HG02610 (cell line): ENCODE data around the gene BIN1.

Source experiments
- ATAC-seq: cut with Tn5 transposase; IDR thresholded peaks from one replicate; pipeline ENCODE4 v1.9.1; 2021; ENCODE audit warnings: mild to moderate bottlenecking, moderate library complexity; ENCODE audit not compliant: unreplicated experiment

BIN1 gene

DNA sequence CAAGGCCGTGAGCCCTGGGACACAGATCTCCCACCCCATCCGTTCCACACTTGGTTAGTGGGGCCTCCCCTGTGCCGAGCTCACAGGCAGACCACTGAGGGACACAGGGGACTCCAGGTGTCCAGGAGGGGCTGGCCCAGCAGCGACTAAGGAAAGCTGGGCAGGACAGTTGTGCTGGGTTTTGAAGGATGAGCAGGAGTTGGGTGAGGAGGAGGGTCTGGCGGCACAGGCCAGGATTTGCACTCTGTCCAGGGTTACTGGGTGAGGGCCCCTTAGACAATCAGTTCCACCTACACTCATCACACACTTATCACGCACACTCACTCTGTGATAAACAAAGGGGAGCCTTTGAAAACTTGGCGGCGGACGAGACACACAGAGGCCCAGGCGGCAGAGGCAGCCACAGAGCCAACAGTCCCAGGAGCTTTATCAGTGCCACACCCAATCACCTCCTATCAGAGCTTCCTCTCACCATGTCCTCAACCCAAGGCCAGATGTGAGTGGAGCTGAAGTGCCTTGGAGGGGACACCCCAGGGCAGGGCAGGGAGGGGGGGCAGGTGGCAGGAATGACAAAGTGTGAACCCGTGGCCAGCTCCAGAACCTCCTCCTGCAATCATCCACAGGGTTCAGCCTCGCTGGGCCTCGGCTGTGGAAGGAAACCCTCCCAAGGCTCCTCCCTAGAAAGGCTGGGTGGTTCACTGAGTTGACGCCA is 26.6 kb downstream of the BIN1 start:
- ATAC-seq, result peak; percentile 25

- ATAC-seq, result no peak
Measured at GRCh38 chr2:127079358-127079920, 27.5 kb downstream of the BIN1 start.

DNA sequence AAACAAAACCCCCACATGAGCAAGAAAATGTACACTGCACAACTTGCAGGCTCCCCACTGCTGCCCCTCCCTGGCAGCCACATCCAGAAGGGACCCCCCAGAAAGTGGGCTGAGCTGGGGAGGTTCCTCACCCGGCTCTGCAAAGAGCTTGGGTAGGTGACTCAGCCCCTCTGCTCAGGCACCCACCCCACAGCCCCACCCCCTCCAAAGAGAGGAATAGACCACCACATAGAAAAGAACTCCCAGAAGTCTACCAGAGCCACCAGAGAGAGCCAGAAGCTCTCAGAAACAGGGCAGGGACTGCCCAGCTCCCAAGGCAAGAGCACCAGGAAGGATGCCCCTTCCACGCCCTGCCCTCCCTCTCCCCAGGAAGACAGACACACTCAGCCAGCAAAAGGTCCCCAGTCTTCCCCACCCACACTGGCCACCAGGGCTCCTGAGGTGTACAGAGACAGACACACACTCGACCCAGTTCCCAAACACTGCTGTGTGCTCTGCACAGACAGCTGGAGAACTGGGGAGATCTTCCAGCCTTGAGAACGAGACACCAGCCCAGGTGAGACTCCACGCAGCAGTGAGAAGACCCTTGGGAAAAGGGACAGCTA is 28.2 kb downstream of the BIN1 start:
- ATAC-seq, result no peak

- ATAC-seq, result no peak
Measured at GRCh38 chr2:127078028-127078427, 28.9 kb downstream of the BIN1 start.

DNA sequence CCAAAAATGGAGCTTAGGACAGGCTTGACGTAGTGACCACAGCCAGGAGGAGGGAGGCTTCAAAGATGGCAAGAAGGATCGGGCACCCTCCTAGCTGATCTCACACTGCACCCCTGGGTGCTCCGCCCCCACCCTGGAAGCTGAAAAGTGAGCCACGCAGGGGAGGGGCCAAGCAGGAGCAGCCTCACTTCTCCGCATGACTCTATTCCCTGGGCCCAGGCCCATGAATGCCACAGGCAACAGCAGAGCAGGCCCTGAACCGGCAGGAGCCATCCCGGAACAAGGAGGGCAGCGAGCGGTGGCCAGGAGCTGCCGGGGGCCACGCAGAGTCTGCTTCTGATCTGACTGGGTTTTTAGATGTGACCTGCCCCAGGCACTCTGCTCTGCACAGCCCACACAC is 30.0 kb downstream of the BIN1 start:
- no peak for ATAC-seq

DNA sequence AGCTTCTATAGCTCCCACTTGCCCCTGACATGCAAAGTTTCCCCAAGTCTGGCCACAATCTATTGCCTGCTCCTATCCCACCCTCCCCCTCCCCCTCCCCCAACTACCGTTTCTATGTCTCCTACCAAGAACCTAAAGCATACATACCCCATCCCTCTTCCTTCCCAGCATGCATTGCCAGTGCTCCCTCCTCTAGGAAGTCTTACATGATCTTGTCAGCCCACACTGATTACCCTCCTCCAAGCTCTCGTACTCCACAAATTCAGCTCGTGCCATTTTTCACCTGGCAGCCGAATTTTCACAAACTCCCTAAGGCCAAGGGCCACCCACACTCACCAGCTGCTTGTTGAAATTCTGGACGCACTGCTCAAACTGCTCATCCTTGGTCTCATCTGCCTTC is 30.7 kb downstream of the BIN1 start:
- no peak for ATAC-seq

DNA sequence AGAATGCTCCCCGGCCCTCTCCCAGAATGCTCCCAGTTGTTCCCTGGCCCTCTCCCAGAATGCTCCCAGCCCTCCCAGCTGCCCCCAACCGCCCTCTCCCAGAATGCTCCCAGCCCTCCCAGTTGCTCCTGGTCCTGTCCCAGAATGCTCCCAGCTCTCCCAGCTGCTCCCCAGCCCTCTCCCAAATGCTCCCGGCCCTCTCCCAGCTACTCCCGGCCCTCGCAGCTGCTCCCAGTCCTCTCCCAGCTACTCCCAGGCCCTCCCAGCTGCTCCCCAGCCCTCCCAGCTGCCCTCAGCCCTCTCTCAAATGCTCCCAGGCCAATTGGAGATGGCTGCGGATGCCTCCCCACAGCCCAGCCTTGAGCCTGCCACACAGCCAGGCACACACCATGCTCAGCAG is 31.1 kb downstream of the BIN1 start:
- no peak for ATAC-seq

GRCh38 chr2:127074936-127075335 is 32.0 kb downstream of the BIN1 start:
- no peak for ATAC-seq

GRCh38 chr2:127074358-127074757 is 32.6 kb downstream of the BIN1 start:
- ATAC-seq, result no peak

DNA sequence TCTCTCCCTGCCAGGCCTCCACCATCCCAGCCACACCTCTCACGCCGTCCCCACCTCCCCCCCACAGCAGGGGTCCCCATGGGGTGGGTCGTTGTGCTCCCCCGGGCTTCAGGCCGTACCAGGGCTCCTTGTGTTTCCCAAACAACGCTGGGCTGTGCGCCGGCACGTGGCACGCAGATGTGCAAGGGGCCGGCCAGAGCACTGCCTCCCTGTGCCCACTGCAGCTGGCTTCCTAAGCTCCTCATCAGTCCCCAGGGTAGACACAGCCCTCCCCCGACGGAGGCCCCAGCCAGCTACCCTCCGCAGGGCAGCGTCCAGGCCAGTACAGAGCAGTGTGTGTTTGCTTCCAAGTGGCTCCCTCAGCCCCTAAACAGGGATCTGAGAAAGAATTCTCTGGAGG is 34.0 kb downstream of the BIN1 start:
- ATAC-seq, result no peak

DNA sequence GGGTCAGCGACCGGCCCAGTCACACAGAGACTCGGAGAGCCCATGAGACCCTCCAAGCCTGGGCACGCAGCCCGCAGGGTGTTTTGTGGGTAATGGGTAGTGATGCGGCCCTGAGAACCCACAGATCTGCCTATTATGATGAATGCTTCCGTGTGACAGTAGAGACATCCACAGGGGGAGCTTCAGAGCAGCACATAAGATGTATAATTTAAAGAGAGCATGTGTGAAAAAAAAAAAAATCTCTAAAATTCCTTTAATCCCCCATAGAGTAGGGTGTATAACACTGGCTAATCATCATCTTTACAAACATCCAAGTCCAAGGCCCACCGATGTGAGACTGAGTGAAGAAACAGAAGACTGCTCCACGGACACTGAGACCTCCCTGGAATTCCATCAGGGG is 34.6 kb downstream of the BIN1 start:
- ATAC-seq, result no peak

DNA sequence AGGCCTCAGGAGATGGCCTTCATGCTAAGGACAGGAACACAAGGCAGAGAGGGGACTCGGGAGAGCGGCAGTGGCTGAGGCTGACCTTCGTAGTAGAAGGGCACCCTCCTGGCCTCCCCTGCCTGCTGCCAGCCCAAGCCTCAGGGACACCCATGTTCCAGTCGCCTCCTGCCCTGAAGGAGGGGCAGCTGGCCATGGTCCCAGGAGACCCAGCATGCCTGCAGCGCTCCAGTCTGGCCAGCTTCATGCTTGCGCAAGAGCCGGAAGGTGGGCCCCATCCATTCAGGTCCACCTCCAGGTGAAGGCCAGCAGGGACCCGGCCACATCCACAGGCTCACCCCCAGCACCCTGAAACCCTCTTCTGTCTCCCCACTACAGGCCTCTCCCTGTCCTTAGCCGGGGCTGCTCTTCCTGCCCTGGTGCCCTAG is 35.0 kb downstream of the BIN1 start:
- ATAC-seq, result no peak

GRCh38 chr2:127070221-127070620 is 36.7 kb downstream of the BIN1 start:
- ATAC-seq, result no peak

GRCh38 chr2:127069536-127069935 is 37.4 kb downstream of the BIN1 start:
- ATAC-seq, result no peak

GRCh38 chr2:127069003-127069402 is 38.0 kb downstream of the BIN1 start:
- ATAC-seq, result no peak

GRCh38 chr2:127068351-127068741 is 38.6 kb downstream of the BIN1 start:
- no peak for ATAC-seq

GRCh38 chr2:127067620-127068350 is 39.2 kb downstream of the BIN1 start:
- ATAC-seq, result no peak

DNA sequence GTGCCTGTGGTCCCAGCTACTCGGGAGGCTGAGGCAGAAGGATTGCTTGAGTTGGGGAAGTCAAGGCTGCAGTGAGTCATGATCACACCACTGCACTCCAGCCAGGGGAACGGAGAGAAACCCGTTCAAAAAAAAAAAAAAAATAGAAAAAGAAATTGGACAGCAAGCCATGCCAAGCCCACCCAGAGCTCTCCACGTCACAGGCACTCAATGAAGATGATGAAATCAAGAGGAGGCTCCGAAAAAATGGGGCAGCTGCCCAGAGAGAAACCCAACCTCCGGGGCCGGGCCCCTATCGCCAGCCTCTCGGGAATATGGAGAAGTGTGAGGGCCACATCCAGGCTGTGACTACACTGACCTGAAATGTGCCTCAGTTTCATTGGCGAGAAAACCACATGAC is 40.0 kb downstream of the BIN1 start:
- ATAC-seq, result no peak

DNA sequence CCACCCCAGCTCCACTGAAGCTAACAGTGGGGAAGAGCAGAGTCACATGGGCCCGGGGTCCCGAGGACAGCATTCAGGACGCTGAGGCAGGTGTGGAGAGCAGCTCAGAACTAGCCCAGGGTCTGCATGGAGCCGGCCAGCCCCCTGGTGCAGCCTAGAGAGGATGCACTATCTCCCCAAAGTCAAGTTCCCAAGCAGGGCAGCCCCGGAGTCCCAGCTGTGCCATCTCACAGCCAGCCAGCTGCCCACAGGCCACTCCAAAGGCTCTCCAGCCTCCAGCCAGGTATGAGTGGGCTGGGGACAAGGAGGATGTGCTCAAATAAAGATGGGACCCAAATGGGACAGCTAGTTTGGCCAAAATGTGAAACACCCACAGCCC is 41.0 kb downstream of the BIN1 start:
- ATAC-seq, result no peak

- ATAC-seq, result no peak
Measured at GRCh38 chr2:127065299-127065939, 41.5 kb downstream of the BIN1 start.

DNA sequence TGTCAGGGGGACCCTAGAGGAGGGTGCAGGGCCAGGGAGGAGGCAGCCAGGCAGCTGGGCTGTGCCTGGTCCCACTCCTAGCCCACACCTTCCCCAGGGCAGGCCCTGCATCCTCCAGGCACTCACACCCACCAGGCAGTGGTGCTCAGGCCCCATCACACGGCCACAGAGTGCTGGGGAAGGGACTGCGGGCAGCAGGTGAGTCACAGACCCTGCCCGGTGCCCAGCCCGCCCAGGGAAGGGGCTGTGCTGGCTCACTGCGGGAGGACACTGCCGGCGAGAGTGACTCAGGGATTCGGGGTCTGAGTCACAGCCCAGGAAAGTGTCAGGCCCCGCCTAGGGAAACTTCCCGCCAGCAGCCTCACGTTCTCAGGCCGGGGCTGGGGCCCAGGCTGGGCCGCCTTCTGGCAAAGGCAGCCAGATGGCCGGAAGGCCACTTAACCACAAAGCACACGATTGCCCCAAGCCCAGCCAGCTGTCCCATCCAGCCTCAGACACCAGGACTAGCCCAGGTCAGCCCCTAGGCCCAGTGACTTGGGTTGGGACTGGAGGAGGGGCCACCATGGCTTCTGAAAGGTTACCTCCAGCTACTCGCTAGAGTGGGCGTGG is 42.2 kb downstream of the BIN1 start:
- ATAC-seq, result peak; percentile 92
